NCI-H146 treated with DMSO at 0.1 percent for 48 hours (cell line): ENCODE results near the gene UIMC1.
"Not testable (repeated sequence)": the region's sequence is repeated elsewhere in the genome, so short reads cannot be mapped to it uniquely, and the experiment has no call there.

Experiments
- DNase-seq: peaks from one replicate; lab custom pipeline; 2025; ENCODE audit not compliant: unreplicated experiment; lab: John Stamatoyannopoulos, UW

The UIMC1 gene

GRCh38 chr5:176873011-176873410 lies 133.6 kb downstream of the UIMC1 start:
- DNase-seq: not testable (repeated sequence)

- not testable (repeated sequence) for DNase-seq
These were observed 134.0 kb downstream of the UIMC1 start for GRCh38 chr5:176872586-176872985.

DNA sequence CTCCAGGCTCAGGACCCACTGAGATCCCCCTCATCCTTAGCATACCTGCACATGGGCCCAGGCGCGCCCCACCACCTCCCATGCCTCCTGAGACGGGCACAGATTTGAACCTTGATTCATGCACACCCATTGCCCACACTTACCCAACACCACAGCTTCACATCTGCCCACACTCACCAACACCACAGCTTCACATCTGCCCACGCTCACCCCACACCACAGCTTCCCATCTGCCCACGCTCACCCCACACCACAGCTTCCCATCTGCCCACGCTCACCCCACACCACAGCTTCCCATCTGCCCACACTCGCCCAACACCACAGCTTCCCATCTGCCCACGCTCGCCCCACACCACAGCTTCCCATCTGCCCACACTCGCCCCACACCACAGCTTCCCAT lies 135.9 kb downstream of the UIMC1 start:
- not testable (repeated sequence) for DNase-seq

DNA sequence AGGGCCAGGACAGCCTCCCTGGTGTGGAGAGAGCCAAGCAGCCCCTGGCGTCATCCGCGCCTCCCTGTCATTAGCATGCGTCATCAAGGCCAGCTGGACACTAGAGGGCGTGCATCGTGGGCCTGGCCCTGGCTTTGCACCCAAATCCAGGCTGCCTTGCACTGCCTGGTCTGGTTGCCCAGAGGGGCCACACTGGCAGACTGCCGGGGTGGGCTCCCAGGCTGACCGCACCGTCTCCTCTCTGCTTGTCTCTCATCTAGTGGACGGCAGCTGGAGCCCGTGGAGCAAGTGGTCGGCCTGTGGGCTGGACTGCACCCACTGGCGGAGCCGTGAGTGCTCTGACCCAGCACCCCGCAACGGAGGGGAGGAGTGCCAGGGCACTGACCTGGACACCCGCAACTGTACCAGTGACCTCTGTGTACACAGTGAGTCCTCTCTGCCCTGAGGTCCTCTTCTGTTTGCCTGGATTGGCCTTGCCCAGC lies 136.4 kb downstream of the UIMC1 start:
- no peak for DNase-seq

GRCh38 chr5:176869501-176870109 lies 137.0 kb downstream of the UIMC1 start:
- DNase-seq: no peak

DNA sequence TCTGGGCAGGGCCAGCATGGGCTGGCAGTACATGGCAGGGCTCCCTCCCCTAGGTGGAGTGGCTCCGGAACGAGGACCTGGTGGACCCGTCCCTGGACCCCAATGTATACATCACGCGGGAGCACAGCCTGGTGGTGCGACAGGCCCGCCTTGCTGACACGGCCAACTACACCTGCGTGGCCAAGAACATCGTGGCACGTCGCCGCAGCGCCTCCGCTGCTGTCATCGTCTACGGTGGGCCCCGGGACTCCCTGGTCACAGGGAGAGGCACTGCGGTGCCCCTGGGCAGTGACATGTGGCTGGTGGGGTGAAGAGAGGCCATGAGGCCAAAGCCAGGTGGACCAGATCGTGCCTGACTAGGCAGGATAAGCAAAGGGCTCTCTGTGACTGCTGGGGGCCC lies 137.8 kb downstream of the UIMC1 start:
- no peak for DNase-seq

- DNase-seq: no peak
These were observed 138.5 kb downstream of the UIMC1 start for GRCh38 chr5:176868126-176868525.

DNA sequence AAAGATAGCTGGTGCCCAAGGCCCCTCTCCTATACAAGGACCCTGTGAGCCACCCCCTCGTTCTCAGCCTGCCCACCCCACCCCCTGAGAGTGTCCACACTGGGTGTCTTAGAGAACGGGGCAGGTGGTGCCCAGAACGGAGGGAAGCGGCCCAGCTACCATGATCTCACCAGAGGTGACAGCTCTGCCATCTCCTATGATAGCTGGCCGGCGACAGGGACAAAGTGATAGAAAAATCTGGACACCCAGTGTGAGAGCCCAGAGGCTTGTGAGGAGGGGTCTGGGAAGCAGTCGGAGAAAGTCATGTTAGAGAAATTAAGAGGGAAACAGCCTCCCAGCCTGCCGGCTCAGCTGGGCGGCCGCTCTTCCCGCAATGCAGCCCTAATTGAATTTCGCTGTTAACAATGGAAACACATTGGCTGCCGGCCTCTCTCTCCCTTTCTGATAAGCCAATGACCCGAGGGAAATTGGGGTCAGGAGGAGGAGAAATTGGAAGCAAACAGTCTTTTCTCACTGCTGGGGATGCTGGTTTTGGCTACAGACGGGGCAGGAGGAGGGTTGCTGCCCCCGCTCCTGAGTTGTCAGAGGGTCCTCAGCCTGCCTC lies 139.8 kb downstream of the UIMC1 start:
- peak; percentile 29 for DNase-seq

GRCh38 chr5:176865964-176866363 lies 140.6 kb downstream of the UIMC1 start:
- DNase-seq: no peak

DNA sequence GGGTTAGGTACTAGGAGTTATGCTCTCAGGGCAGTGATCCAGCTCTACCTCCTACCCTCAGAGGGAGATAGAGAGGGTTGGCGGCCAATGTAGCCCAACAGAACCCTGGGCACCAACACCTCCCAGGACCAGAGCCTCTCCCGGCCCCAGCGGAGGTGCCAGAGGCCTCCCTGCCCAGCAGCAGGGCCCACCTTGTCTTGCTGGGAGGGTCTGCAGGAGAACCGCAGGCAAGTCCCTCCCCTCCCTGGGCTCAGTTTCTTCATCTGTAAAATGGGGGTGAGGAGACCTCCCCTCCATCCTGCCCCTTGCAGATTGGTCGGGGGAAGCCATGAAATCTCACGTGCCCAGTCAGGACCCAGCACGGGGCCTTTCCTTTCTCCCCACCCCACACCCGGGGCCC lies 141.8 kb downstream of the UIMC1 start:
- DNase-seq: no peak

- DNase-seq: no peak
These were observed 142.8 kb downstream of the UIMC1 start for GRCh38 chr5:176863765-176864098.

DNA sequence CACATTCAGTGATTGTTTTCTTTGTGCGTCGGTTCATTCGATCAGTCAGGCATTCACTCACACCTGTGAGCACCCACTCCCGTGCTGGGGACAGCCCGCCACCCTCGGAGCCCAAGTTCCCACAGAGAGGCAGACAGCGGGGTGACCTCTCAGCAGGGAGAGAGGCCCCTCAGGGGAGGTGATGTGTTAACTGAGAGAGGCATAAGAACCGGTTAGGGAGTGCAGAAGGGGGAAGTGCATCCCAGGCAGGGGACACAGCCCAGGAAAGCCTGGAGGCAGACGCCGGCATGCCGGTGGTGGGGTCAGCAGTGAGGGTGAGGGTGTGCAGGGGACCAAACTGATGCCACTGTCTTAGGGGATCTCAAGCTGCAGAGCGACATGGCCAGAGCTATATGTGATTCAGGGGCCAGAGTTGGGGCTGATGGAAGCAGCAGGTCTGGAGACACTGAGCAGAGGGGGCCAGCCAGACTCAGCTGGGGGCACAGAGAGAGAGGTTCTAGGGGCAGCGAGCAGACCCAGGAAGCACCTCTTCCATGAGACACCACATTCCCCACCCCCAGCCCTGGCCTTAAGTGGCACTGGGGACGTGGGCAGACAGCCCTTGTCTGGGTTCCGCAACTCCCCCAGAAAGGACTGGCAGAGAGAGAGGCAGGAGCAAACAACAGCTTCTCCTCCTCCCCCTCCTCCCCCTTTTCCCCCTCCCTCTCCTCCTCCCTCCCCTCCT lies 143.4 kb downstream of the UIMC1 start:
- no peak for DNase-seq

DNA sequence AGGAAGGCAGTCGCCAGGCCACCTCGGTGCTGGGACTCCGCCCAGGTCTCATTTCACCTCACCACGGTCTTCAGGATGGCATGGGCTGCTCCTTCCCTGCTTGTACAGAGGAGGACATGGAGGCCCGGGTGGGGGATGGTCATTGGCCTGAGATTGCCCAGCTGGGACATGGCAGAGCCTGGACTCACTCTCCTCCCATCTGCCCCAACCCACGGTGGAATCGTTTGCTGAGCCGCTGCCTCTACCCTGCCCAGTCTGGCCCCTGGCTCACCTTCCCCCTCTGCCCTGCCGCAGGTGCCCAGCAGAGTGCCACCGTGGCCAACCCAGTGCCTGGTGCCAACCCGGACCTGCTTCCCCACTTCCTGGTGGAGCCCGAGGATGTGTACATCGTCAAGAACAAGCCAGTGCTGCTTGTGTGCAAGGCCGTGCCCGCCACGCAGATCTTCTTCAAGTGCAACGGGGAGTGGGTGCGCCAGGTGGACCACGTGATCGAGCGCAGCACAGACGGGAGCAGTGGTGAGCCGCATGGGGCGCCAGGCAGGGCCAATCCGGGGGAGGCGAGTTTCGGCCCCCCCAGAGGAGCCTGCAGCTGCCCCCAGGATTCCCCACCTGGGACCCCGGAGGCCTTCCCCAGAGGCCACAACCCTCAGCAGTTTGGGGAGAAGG lies 144.1 kb downstream of the UIMC1 start:
- no peak for DNase-seq

DNA sequence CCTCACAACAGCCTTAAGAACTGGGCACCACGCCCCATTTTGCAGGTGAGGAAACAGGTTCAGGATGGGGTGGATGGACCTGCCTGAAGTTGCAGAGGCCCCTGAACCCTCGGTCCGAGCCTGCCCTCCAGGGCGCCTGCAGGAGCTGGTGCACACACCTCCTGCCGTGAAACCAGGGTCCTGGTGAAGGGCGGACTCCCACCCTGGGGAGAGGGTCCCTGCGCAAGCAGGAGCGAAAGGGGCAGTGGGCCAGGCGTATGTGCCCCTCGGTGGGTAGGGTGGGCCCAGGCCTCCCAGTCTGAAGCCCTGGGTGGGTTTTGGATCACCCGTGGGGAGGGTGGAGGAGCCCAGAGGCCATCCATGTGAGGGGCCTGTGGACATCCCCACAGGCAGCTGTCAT lies 145.3 kb downstream of the UIMC1 start:
- no peak for DNase-seq

GRCh38 chr5:176860381-176860780 lies 146.2 kb downstream of the UIMC1 start:
- DNase-seq: no peak

GRCh38 chr5:176859916-176860315 lies 146.7 kb downstream of the UIMC1 start:
- no peak for DNase-seq

DNA sequence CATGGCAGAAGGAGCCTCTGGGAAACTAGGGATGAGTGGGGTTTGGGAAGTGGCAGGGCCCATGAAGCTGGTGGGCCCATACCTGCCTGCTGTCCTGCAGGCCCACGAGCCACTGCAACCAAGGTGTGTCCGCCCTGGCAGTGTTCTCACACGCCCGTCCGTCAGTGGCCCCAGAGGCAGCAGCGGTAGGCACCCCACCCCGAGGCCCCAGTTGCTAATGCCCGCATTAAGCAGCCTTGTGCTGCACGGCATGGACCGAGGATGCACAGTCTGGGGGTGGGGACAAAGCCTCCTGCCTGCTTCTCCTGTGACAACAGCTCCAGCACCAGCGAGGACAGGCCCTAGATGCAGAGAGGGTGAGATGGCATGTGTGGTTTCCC lies 148.7 kb downstream of the UIMC1 start:
- DNase-seq: no peak

DNA sequence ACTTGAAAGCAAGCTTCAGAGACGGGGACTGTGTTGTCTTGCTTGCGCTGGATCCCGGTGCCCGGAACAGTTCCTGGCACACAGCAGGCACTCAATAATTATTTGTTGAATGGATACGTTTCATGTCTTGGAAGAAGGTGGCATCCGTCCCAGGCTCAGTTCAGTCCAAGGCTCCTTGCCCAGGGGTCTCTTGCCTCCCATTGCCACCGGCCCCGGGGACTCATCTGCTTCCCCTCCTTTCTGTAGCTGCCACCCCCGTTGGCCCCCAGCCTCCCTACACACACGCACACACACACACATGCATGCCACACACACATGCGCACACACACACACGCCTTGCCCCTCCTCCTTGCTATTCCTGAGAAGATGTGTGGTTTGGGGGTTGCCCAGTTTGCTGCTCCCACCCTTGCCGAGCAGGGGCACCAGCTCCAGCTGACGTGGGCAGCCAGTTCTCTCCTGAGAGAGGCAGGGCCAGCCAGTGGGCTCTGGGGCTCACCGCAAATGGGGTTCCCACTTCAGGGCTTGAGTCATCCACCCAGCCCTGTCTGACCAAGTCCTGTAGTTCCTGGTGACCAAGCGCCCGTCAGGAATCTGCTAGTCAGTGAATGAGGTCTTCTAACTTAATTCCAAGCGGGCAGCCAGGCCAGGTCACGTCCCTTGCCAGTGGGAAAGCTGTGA lies 149.2 kb downstream of the UIMC1 start:
- DNase-seq: no peak

- DNase-seq: no peak
These were observed 149.8 kb downstream of the UIMC1 start for GRCh38 chr5:176856746-176857145.

- no peak for DNase-seq
These were observed 151.0 kb downstream of the UIMC1 start for GRCh38 chr5:176855598-176855997.
